Fibroblast of skin of left biceps (primary cell): Measurements from ENCODE around the gene TACR1.

Experiments
- DNase-seq, 2 experiments: peaks; one replicate each; pipeline ENCODE4 v3.0.0-alpha.2; 2013; ENCODE audit warnings: low read depth in 2 of 2

The TACR1 gene

DNA sequence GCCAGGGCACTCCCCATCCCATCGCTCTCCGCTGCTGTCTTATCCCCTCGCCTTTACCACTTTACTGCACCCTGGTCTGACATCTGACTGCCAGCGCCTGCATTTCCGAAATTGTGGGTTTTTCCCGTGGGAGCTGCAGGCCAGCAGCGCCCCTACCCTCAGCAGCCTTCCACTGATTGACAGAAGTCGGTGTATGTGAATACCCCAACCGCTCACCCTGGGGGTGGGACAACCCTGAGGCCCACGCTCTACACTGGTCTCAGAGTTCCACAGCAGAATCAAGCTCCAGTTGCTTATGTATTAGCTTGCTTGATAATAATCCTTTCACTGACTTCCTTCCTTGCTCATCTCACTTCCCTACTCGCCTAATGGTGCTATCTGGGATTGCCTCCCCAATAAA lies 178.8 kb downstream of the TACR1 start:
- no peak for DNase-seq

DNA sequence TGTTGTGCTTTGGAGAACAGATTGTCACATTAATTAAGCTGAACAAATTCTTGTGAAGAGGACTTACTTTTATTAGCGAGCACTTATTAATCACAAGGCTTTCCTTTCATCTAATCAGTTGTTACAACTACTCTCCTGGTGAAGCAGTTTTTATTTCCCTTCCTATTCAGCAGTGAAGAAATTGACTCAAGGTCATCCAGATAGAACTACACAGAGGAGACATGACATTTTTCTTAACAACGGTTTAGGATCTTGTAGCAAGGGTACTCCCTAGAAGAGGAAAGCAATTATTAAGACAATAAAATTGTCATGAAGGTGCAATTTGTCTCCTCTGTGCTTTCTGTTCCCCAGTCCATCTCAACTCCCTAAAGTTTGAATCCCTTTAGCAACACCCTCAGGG lies 179.5 kb downstream of the TACR1 start:
- no peak for DNase-seq

DNA sequence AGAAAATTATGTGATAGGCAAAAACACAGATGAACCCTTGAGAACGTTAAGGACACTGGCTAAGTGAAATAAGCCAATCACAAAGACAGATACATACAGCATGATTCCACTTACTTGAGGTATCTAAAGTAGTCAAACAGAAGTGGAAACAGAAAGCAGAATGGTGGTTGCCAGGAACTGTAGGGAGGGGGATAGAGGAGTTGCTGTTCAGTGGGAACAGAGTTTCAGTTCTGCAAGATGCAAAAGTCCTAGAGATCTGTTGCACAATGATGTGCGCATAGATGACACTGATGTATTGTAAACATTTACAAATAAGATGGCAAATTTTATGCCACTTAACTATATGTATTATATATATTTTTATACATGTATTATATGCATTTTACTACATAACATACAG lies 181.2 kb downstream of the TACR1 start:
- no peak for DNase-seq

DNA sequence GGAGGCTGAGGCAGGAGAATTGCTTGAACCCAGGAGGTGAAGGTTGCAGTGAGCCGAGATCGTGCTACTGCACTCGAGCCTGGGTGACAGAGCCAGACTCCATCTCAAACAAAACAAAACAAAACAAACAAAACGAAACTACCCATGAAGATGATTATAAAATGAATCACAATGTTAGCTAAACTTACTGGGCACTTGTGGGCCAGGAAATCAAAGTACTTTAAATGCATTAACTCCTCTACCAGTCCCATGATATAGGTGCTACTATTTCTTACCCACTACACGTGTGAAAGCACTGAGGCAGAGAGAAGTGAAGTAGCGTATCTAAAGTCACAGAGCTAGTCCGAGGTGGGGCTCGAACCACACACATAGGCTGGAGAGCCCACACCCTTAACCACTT lies 187.2 kb downstream of the TACR1 start:
- DNase-seq: no peak

DNA sequence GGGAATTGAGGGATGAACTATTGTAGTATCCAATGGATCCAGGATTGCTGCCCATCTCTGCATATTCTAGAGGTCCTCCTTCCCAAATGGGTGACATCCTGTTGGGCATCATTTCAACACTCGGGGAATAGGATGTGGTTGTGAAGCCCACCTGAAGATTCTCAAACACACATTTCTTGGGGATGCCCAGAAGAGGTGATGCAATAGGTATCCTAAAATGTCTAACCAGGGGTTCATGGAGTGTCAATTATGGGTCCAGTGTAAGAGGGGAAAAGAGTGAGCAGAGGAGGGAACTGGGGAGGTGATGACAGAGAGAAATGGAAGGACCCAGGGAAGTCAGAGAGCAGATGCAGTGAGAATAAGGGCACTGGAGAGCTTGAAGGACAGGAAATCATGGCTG lies 188.7 kb downstream of the TACR1 start:
- DNase-seq: no peak

DNA sequence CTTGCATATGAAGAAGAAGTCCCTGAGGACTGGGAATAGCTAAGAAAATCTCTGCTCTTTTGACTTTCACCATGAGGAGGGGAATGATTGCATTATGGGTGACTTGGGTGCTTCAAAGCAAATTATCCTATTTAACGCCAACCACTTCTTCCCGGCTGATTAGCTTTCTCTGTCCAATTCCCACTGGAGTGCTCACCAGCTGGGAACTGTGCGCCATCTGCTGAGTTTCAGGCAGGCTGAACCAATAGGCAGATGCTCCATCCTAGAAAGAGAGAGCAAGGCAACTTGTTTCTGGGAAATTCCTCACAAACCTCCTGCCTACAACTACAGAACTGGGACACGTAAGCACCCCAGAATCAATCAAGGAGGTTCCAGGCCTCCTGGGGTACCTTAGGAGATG lies 191.5 kb downstream of the TACR1 start:
- no peak for DNase-seq

DNA sequence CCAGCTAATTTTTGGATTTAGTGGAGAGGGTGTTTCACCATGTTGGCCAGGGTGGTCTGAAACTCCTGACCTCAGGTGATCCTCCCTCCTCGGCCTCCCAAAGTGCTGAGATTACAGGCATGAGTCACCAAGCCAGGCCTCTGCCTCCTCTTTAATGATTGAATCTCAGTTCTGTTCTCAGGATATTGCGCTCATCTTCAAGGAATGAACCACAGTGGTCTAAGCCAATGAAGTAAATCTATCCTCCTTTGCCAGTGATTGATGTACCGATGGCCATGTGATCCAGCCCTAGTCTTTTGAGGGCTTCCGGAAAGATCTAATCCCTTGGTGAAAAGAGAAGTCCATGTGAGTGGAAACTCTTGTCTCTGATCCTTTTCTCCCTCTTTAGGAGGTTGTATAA lies 192.3 kb downstream of the TACR1 start:
- DNase-seq: no peak

DNA sequence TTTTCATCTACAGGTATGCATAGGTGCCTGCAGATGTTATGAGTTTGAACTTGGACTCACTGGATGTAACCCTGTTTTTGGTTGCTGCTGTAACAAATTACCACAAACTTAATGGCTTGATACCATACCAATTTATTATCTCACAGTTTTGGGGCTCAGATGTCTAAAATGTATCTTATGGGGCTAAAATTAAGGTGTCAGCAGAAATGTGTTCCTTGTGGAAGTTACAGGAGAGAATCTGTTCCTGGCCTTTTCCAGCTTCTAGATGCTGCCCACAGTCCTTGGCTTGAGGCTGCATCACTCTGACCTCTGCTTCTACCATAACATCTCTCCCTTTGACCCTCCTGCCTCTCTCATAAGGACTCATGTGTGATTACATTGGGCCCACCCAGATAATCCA lies 193.3 kb downstream of the TACR1 start:
- no peak for DNase-seq

DNA sequence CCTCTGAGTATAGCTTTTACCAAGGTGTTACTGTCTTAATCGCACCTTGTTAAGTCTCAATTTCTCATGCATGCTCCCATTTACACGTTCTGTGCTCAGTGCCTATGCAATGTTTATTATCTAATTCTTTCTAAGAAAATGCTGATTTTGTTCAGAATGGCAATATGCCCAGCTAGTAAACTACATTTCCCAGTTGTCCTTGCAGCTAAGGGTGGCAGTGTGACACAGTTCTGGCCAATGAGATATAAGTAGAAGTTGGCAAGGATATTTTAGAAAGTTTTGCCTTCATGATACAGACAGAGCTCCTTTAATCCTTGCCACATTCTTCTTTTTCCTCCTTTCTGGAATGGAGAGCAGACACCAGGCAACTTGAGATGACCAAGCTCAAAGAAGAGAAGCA lies 195.5 kb downstream of the TACR1 start:
- DNase-seq: no peak

DNA sequence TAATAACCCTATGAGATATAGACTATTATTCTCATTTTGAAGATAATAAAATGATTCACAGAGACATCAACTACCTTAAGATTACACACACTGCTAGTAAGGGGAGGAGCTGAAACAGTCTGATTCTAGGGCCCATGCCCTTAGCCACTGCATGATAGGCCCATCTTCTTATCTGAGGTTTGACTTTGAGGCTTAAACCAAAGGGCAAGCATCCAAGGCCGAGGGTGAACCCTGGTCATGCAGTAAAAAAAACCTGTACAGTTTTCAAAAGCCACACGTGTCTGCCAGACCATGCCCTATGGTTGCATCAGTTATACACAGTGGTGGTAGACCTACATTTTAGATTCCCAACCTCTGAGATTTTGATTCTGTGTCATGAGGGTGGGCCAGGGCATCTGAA lies 196.0 kb downstream of the TACR1 start:
- DNase-seq: no peak

DNA sequence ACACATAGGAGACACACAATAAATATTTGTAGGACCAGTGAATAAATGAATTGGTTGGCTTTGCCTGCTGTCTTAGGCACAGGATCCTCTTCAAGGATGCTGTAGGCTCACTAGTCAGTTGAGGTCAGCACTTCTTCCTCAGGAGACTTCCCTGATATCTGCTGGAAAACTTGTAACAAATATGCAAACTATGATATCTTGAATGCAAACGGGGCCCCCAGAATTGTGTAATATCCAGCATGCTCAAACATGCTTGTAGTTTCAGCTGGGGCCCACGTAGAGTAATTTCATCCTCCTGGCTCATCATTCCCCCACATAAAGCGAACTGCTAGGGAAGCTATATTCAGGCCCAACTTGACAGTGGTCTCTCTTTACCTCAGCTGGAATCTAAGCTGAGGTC lies 197.3 kb downstream of the TACR1 start:
- peak; percentile 41 to 42 for DNase-seq

DNA sequence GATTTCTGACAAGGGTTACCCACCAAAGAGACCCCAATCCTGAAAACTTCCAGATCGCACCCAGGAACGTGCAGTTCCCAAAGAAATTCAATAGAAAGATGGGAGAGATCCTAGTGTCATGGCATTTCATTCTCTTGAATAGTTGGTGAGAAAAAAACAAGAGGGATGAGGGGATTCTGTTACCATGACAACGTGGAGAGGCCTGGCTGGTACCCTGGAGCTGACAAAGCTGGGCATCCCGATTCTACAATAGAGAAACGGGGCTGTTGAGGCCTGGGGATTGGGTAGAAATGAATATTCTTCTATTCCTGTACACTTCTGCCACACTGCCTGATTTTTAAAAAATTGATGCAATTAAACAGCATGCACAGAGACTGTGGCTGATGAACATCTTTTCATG lies 199.9 kb downstream of the TACR1 start:
- DNase-seq: no peak
